HepG2 (cell line): ENCODE data around the gene CFAP119. TPM values are rescaled to one million over a fixed set of nuclear protein-coding genes. Genes with fewer than 3 reads are reported as not detected.

Experiments used
- CCDC6 ChIP-seq: sonication (generic); formaldehyde crosslinking; IDR thresholded peaks from 2 replicates; pipeline ENCODE4 v1.8.1; 2022; ENCODE audit warnings: mild to moderate bottlenecking, missing genetic modification reagents, moderate library complexity
- JDP2 ChIP-seq: sonication (generic); formaldehyde crosslinking; IDR thresholded peaks from 2 replicates; pipeline ENCODE4 v1.8.1; 2022; ENCODE audit warnings: missing genetic modification reagents, borderline replicate concordance
- JUN ChIP-seq: sonication (generic); formaldehyde crosslinking; IDR thresholded peaks from 2 replicates; pipeline ENCODE4 v1.4.0; 2020; ENCODE audit warnings: mild to moderate bottlenecking, missing genetic modification reagents
- KDM5B ChIP-seq: sonication (generic); formaldehyde crosslinking; IDR thresholded peaks from 2 replicates; pipeline ENCODE4 v1.4.0; 2020; ENCODE audit warnings: missing genetic modification reagents, mild to moderate bottlenecking, borderline replicate concordance
- KLF6 ChIP-seq: IDR thresholded peaks from 2 replicates; pipeline ENCODE4 v1.8.0; 2016; ENCODE audit warnings: missing biosample characterization, missing genetic modification reagents
- SIX4 ChIP-seq: sonication (generic); formaldehyde crosslinking; IDR thresholded peaks from 2 replicates; pipeline ENCODE4 v1.4.0; 2020; ENCODE audit warnings: missing genetic modification reagents
- ZNF430 ChIP-seq: sonication (generic); formaldehyde crosslinking; IDR thresholded peaks from 2 replicates; pipeline ENCODE4 v1.9.0; 2021; ENCODE audit warnings: mild to moderate bottlenecking, missing genetic modification reagents
- ZNF563 ChIP-seq: sonication (generic); formaldehyde crosslinking; IDR thresholded peaks from 2 replicates; pipeline ENCODE4 v1.8.0; 2022; ENCODE audit warnings: mild to moderate bottlenecking, moderate library complexity, missing genetic modification reagents
- ZNF724P ChIP-seq: sonication (generic); formaldehyde crosslinking; IDR thresholded peaks from 2 replicates; pipeline ENCODE4 v1.8.0; 2022; ENCODE audit warnings: missing genetic modification reagents, borderline replicate concordance
- ZNF749 ChIP-seq: sonication (generic); formaldehyde crosslinking; IDR thresholded peaks from 2 replicates; pipeline ENCODE4 v1.8.0; 2022; ENCODE audit warnings: mild to moderate bottlenecking, missing genetic modification reagents, moderate library complexity, borderline replicate concordance
- ZNF75D ChIP-seq: sonication (generic); formaldehyde crosslinking; IDR thresholded peaks from 2 replicates; pipeline ENCODE4 v1.8.1; 2023; ENCODE audit warnings: missing genetic modification reagents, mild to moderate bottlenecking, borderline replicate concordance
- polyA plus RNA-seq, 8 experiments: library from polyadenylated mRNA; depleted of rRNA in 3 of 8; stranded (reverse) in 7 of 8; unstranded in 1 of 8; fragments of >200 nt; fragmentation: Illumina TruSeq in 4 of 8; extraction: Trizol in 4 of 8; gene quantifications; 2 replicates each; pipeline versions ENCODE4 v1.2.1 to v1.2.3, GENCODE V29; 2011 to 2016; ENCODE audit warnings: low read depth in 4 of 8, missing spikeins in 1 of 8, mixed read lengths in 1 of 8; ENCODE audit not compliant: insufficient read depth in 1 of 8
- total RNA-seq, 5 experiments: library from RNA; depleted of rRNA; stranded (reverse); fragments of >200 nt; fragmentation: Illumina TruSeq; extraction: Trizol; gene quantifications; 2 replicates each; pipeline ENCODE4 v1.2.3, GENCODE V29; 2016; ENCODE audit warnings: low read depth in 1 of 5
- TF ChIP-seq, protein P1 (sequence below): IDR thresholded peaks from 2 replicates; pipeline ENCODE4 v1.6.1; 2016; ENCODE audit warnings: missing genetic modification reagents, missing compliant biosample characterization
- TF ChIP-seq, protein P2 (sequence below): conservative IDR thresholded peaks from 2 replicates; pipeline ENCODE4 v1.6.1; 2018; ENCODE audit warnings: missing genetic modification reagents
- TF ChIP-seq, protein P3 (sequence below): sonication (generic); formaldehyde crosslinking; IDR thresholded peaks from 2 replicates; pipeline ENCODE4 v1.9.0; 2021; ENCODE audit warnings: missing genetic modification reagents, mild to moderate bottlenecking, borderline replicate concordance
- TF ChIP-seq, protein P4 (sequence below): sonication (generic); formaldehyde crosslinking; conservative IDR thresholded peaks from 2 replicates; pipeline ENCODE4 v1.4.0; 2020; ENCODE audit warnings: missing genetic modification reagents
- TF ChIP-seq, protein P5 (sequence below): sonication (generic); formaldehyde crosslinking; IDR thresholded peaks from 2 replicates; pipeline ENCODE4 v1.9.0; 2021; ENCODE audit warnings: mild to moderate bottlenecking, missing genetic modification reagents

Gene CFAP119
- total and polyA plus RNA-seq, 2 of the 13 experiments (the other 11 are each of a cell fraction or from before 2014, with no cell fraction given): 6.4 TPM

DNA sequence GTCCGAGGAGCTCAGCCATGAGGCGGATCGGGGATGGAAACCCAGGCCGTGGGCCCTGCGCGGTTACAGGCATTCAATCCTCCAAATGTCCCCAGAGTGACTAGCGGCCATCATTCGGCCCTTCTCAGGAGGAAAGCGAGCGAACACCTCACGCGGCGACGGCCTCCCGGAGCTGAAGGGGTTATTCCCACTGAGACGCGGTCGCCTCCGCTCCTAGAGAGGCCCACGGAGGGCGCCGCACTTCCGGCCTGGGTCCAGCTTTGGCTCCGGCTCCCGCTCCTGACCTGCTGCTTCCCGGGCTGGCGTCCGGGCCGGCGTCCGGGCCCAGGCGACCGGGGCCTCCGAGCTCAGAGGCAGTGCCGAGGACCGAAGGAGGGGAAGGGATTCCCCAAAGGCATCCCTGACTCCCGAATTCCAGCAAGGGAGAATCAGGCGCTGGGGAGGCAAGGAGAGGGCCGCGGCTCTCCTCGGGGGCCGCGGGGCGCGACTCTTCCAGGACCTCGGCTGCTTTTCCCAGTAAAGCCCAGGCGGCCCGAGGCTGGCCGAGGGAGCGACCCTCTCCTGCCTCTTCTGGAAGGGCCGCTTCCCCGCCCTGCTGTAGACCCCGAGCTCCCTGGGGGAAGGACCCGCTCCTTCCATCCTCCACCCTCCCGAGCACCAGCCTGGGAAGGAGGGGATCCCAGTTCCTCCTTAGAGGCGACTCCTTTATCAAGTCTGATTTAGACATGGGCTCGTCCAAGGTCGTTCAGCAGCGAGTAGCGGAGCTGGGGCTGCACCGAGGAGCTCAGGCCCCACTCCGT lies 43.7 kb upstream of the CFAP119 start (continued):
- TF ChIP-seq CCDC6 (no peak; the same call in none of the 2 replicates), ZNF749 (CRISPR knock-in tag) (peak; percentile 57; the same call in 1 of the 2 replicates), ZNF563 (CRISPR knock-in tag) (peak; percentile 95), ZNF75D (CRISPR knock-in tag) (peak; percentile 93; the same call in 1 of the 2 replicates), JDP2 (CRISPR knock-in tag) (no peak; the same call in 1 of the 2 replicates), JUN (CRISPR knock-in tag) (no peak), SIX4 (peak; percentile 80; the same call in 1 of the 2 replicates), KDM5B (CRISPR knock-in tag) (peak; percentile 98), ZNF430 (CRISPR knock-in tag) (peak; percentile 88; the same call in 1 of the 2 replicates), KLF6 (CRISPR knock-in tag) (peak; percentile 95), ZNF724P (CRISPR knock-in tag) (peak; percentile 95)
- TF ChIP-seq, protein P1, sequence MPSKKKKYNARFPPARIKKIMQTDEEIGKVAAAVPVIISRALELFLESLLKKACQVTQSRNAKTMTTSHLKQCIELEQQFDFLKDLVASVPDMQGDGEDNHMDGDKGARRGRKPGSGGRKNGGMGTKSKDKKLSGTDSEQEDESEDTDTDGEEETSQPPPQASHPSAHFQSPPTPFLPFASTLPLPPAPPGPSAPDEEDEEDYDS: peak; percentile 86
- TF ChIP-seq, protein P2, sequence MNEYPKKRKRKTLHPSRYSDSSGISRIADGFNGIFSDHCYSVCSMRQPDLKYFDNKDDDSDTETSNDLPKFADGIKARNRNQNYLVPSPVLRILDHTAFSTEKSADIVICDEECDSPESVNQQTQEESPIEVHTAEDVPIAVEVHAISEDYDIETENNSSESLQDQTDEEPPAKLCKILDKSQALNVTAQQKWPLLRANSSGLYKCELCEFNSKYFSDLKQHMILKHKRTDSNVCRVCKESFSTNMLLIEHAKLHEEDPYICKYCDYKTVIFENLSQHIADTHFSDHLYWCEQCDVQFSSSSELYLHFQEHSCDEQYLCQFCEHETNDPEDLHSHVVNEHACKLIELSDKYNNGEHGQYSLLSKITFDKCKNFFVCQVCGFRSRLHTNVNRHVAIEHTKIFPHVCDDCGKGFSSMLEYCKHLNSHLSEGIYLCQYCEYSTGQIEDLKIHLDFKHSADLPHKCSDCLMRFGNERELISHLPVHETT (CRISPR knock-in tag): peak; percentile 89
- TF ChIP-seq, protein P3, sequence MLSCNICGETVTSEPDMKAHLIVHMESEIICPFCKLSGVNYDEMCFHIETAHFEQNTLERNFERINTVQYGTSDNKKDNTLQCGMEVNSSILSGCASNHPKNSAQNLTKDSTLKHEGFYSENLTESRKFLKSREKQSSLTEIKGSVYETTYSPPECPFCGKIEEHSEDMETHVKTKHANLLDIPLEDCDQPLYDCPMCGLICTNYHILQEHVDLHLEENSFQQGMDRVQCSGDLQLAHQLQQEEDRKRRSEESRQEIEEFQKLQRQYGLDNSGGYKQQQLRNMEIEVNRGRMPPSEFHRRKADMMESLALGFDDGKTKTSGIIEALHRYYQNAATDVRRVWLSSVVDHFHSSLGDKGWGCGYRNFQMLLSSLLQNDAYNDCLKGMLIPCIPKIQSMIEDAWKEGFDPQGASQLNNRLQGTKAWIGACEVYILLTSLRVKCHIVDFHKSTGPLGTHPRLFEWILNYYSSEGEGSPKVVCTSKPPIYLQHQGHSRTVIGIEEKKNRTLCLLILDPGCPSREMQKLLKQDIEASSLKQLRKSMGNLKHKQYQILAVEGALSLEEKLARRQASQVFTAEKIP (CRISPR knock-in tag): no peak
- TF ChIP-seq, protein P4, sequence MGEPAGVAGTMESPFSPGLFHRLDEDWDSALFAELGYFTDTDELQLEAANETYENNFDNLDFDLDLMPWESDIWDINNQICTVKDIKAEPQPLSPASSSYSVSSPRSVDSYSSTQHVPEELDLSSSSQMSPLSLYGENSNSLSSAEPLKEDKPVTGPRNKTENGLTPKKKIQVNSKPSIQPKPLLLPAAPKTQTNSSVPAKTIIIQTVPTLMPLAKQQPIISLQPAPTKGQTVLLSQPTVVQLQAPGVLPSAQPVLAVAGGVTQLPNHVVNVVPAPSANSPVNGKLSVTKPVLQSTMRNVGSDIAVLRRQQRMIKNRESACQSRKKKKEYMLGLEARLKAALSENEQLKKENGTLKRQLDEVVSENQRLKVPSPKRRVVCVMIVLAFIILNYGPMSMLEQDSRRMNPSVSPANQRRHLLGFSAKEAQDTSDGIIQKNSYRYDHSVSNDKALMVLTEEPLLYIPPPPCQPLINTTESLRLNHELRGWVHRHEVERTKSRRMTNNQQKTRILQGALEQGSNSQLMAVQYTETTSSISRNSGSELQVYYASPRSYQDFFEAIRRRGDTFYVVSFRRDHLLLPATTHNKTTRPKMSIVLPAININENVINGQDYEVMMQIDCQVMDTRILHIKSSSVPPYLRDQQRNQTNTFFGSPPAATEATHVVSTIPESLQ (CRISPR knock-in tag): peak; percentile 92
- TF ChIP-seq, protein P5, sequence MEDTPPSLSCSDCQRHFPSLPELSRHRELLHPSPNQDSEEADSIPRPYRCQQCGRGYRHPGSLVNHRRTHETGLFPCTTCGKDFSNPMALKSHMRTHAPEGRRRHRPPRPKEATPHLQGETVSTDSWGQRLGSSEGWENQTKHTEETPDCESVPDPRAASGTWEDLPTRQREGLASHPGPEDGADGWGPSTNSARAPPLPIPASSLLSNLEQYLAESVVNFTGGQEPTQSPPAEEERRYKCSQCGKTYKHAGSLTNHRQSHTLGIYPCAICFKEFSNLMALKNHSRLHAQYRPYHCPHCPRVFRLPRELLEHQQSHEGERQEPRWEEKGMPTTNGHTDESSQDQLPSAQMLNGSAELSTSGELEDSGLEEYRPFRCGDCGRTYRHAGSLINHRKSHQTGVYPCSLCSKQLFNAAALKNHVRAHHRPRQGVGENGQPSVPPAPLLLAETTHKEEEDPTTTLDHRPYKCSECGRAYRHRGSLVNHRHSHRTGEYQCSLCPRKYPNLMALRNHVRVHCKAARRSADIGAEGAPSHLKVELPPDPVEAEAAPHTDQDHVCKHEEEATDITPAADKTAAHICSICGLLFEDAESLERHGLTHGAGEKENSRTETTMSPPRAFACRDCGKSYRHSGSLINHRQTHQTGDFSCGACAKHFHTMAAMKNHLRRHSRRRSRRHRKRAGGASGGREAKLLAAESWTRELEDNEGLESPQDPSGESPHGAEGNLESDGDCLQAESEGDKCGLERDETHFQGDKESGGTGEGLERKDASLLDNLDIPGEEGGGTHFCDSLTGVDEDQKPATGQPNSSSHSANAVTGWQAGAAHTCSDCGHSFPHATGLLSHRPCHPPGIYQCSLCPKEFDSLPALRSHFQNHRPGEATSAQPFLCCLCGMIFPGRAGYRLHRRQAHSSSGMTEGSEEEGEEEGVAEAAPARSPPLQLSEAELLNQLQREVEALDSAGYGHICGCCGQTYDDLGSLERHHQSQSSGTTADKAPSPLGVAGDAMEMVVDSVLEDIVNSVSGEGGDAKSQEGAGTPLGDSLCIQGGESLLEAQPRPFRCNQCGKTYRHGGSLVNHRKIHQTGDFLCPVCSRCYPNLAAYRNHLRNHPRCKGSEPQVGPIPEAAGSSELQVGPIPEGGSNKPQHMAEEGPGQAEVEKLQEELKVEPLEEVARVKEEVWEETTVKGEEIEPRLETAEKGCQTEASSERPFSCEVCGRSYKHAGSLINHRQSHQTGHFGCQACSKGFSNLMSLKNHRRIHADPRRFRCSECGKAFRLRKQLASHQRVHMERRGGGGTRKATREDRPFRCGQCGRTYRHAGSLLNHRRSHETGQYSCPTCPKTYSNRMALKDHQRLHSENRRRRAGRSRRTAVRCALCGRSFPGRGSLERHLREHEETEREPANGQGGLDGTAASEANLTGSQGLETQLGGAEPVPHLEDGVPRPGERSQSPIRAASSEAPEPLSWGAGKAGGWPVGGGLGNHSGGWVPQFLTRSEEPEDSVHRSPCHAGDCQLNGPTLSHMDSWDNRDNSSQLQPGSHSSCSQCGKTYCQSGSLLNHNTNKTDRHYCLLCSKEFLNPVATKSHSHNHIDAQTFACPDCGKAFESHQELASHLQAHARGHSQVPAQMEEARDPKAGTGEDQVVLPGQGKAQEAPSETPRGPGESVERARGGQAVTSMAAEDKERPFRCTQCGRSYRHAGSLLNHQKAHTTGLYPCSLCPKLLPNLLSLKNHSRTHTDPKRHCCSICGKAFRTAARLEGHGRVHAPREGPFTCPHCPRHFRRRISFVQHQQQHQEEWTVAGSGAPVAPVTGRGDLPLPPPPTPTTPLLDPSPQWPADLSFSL (CRISPR knock-in tag): no peak
